GM10266 (cell line): ENCODE results near the gene ALG2.
A peak's percentile ranks its signal among the peaks of the same experiment; 100 is the strongest.

ENCODE experiments used
- DNase-seq: peaks from one replicate; pipeline ENCODE4 v3.0.0; 2012; ENCODE audit errors: extremely low spot score
- TF ChIP-seq, protein P1 (sequence below): IDR thresholded peaks from 2 replicates; pipeline ENCODE4 v1.5.1; 2012; ENCODE audit warnings: mild to moderate bottlenecking, low read depth; ENCODE audit not compliant: control insufficient read depth, insufficient read depth; ENCODE audit errors: missing control alignments

The ALG2 gene

DNA sequence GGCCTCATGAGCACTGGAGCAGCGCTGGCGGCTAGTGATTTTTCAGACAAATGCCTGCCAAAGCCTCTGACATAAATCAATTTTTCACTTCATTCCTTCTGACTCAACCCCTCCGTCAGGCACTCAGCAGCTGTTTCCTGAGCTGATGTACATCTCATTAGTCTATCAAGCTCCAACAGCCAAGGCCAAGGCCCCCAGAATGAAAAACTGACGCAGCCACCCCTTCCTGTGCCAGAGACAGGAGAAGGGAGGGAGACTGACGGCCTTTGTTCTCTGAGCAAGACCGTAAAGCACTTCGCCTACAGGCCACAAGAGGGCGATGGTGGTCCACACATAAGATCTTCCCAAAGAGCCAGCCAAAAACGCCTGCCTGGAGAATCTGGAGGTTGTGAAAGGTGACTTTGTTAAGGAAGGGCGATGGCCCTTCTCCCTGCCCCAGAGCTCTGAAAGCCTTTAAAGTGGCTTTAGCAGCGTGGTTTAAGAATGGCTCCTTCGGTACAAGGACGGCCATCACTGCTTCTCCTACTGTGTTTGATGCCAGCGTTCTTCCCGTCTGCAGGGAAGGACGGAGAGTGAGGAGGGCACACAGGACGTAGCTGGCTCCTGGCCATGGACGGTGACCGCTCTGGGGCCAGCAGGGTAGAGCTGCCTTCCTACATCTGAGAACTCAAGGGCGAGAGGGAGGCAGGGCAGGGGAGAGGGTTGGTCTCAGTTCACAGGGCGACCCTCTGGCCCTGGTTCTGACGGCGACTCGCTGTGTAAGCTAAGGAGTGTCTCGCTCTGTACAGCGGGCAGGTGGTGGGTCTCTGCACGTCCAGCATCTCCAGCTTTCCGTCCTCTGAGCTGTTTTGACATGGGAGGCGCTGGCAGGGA is 37.0 kb downstream of the ALG2 start:
- TF ChIP-seq, protein P1, sequence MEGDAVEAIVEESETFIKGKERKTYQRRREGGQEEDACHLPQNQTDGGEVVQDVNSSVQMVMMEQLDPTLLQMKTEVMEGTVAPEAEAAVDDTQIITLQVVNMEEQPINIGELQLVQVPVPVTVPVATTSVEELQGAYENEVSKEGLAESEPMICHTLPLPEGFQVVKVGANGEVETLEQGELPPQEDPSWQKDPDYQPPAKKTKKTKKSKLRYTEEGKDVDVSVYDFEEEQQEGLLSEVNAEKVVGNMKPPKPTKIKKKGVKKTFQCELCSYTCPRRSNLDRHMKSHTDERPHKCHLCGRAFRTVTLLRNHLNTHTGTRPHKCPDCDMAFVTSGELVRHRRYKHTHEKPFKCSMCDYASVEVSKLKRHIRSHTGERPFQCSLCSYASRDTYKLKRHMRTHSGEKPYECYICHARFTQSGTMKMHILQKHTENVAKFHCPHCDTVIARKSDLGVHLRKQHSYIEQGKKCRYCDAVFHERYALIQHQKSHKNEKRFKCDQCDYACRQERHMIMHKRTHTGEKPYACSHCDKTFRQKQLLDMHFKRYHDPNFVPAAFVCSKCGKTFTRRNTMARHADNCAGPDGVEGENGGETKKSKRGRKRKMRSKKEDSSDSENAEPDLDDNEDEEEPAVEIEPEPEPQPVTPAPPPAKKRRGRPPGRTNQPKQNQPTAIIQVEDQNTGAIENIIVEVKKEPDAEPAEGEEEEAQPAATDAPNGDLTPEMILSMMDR: peak; percentile 92
- DNase-seq: peak; percentile 68

DNA sequence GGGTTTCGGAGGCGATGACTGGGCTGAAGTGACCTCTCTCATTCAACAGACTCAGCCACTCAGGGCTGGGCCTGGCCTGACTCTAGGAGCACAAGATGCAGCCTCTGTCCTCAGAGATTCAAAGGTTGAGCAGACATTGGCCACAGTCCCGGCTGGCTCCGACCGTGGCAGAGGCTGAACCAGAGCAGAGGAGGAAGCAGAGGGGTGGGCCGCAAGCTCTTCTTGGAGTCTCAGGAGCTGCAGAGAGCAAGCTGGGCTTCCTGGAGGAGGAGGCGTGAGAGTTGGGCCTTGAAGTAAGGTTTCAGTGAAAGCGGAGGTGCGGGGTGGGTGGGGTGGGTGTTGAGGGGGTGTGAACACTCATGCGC is 37.6 kb downstream of the ALG2 start:
- TF ChIP-seq, protein P1: no peak
- DNase-seq: no peak

DNA sequence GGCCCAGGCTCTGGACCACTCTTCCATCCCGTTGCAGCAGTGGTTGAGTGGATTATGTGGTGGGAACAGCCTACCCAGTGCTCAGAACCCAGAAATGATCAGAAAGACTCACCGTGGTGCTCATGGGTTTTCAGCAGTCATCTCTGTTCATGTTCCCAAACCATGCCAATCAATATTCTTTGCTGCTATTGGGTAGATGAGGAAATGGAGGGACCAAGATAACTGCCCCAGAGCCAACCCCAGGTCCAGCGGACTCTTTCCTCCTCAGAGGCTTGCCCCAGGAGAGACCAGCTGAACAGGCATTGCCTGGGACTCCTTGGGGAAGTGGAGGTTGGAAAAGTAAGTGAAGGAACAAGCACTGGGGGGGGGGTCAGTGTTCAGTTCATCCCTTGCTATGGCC is 38.1 kb downstream of the ALG2 start:
- TF ChIP-seq, protein P1: no peak
- no peak for DNase-seq

DNA sequence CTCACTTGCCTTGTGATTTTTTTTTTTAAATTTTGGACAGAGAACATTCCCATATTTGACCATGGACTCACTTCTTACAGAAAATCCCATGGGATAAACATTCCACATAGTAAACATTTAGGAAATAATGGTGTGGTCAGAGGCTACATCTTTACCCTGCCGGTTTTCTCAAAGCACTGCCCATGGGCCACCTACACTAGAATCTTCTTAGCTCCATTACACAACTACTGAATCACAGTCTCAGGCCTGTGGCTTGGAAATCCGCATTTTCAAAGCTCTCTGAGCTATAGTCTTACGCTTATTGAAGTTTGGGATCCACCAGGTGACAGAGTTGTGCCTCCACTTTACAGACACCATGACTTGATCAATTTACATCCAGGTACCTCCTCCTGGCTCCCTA is 39.4 kb downstream of the ALG2 start:
- TF ChIP-seq, protein P1: no peak
- no peak for DNase-seq

DNA sequence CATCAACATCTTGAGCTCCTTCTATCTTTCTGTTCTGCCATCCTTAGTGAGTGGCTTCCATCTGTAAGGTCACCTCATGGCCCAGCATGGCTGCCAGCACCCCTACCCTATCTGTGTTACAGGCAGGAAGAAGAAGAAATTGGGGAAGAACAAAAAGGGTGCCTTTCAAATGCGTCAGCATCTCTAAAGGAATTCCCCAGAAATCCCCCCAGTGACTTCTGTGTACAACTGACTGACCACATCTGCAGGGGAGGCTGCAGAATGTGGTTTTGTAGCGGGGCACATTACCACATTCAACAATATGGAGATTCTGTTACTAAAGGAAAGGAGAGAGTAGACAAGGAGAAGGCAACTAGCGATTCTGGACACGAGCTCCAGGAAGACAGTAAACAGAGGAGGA is 40.1 kb downstream of the ALG2 start:
- TF ChIP-seq, protein P1: no peak
- peak; percentile 54 for DNase-seq

DNA sequence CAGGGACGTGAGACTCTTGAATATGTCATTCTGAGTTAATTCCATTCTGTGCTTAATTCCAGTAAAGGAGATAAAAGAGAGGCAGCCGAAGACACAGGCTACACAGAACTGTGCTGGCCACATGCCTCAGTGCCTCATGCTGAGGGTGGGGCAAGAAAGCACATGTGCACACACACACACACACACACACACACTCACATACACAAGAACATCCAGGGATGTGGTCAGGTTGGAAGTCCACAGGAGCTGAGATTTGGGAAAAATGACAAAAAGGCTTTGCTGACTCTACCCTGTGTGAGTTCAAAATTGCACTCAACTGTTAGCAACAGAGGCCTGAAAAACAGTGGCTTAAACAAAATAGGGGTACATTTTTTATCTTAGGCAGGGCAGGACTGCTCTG is 40.5 kb downstream of the ALG2 start:
- TF ChIP-seq, protein P1: no peak
- DNase-seq: no peak

DNA sequence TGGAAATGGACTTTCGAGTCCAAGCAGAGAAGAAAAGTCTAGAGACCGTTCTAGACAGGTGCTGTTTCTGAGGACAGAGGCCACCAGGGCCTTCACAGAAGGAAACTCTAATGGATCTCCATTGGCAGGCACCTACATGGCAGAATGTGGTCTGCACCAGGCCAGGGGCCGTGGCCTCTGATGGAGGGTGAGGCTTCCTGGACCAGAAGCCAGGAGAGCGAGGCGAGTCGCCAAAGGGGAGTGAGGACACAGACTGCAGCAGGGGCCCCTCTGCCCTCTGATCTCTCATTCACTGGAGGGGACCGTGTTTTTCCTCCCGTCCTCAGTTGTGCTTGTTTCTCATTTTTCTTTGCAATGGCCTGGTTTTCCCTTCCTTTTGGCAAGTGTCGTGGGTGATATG is 41.1 kb downstream of the ALG2 start:
- TF ChIP-seq, protein P1: no peak
- no peak for DNase-seq
